ENCODE measurements around the gene AQP9.
A peak's percentile ranks its signal among the peaks of the same experiment; 100 is the strongest.
"Not testable (repeated sequence)": the region's sequence is repeated elsewhere in the genome, so short reads cannot be mapped to it uniquely, and the experiment has no call there.

AQP9 gene

GRCh38 chr15:58182460-58183163 is 44.4 kb downstream of the AQP9 start:
- DNase-seq = peak; percentile 30

GRCh38 chr15:58185439-58185838 is 47.3 kb downstream of the AQP9 start:
- DNase-seq = no peak

GRCh38 chr15:58189148-58189811 is 51.1 kb downstream of the AQP9 start:
- DNase-seq = no peak

GRCh38 chr15:58190419-58190818 is 52.2 kb downstream of the AQP9 start:
- no peak for DNase-seq

- DNase-seq = not testable (repeated sequence)
Measured at GRCh38 chr15:58193636-58194035, 55.5 kb downstream of the AQP9 start.

- DNase-seq = no peak
Measured at GRCh38 chr15:58200739-58201138, 62.6 kb downstream of the AQP9 start.

DNA sequence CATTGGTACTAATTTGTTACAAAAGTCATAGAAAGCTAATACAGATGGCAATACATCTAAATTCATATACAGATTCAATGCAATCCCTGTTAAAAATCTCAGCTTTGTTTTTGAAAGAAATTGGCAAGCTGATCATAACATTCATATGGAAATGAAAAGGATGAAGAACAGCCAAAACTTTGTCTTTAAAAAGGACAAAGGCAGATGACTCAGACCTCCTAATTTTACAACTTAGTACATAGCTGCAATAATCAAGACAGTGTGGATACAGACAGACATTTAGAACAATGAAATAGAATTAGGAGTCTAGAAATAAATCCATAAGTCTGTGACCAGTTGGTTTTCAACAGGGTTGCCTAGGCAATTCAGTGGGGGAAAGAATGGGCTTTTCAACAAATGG is 63.3 kb downstream of the AQP9 start:
- no peak for DNase-seq

DNA sequence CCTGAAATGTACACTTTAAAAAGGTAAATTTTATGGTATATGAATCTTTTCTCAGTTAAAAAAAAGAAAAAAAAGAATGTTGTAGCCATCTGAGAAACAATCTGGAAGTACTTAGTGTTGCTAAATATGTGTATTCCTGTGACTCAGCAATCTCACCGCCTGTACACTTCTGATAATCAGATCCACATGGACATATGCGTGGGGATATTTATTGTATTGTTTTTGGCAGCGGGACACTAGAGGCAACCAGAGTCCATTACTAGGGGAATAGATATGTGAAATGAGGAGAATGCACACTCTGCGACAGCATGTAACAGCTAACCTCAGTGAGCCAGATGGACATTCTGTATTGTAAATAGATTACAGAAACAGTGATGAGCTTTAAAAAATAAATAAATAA is 65.4 kb downstream of the AQP9 start:
- DNase-seq = no peak

- DNase-seq = no peak
Measured at GRCh38 chr15:58206151-58206550, 68.0 kb downstream of the AQP9 start.

GRCh38 chr15:58208217-58208616 is 70.0 kb downstream of the AQP9 start:
- DNase-seq = not testable (repeated sequence)

GRCh38 chr15:58209007-58209481 is 70.9 kb downstream of the AQP9 start:
- peak; percentile 5 for DNase-seq

DNA sequence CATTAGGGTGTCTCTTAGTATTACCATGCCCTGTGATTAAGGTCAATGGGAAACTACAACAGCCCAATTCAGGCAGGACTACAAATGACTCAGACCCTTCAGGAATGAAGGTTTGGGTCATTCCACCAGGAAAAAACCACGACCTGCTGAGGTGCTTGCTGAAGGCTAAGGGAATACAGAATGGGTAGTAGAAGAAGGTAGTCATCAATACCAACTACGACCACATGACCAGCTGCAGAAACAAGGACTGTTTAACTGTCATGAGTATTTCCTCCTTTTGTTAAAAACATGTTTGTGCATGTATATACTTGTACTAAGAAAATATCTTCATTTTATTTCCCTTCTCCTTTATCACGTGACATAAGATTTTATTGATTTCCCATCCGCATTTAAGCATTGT is 71.8 kb downstream of the AQP9 start:
- DNase-seq = not testable (repeated sequence)

DNA sequence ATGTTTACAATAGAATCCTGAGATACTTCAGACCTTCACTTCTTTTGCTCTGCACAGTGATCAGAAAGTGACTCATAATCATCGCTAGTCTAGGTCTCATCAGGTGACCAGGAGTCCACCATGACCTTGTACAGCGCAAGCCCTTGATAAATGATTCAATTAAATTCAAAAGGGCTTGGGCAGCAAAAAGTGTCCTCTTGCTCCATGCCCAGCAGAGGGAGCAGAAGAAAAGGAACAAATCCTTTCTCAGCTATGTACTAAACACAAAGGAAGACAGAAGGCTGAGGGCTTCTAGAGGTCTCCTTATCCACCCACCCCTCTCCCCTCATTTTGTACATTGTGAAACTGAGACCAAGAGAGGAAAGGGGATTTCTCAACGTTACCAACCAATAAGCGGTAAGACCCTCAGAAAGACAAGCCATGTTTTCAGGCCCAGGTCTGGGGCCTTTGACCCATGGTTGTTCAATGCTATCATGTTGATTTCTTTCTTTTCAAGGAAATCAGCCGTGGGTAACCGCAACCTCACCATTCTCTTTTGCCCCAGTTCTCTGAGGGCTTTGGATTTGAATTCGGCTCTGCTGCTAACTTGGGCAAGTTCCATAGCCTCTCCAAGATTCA is 74.8 kb downstream of the AQP9 start:
- DNase-seq = peak; percentile 7

- no peak for DNase-seq
Measured at GRCh38 chr15:58213587-58214338, 75.6 kb downstream of the AQP9 start.

DNA sequence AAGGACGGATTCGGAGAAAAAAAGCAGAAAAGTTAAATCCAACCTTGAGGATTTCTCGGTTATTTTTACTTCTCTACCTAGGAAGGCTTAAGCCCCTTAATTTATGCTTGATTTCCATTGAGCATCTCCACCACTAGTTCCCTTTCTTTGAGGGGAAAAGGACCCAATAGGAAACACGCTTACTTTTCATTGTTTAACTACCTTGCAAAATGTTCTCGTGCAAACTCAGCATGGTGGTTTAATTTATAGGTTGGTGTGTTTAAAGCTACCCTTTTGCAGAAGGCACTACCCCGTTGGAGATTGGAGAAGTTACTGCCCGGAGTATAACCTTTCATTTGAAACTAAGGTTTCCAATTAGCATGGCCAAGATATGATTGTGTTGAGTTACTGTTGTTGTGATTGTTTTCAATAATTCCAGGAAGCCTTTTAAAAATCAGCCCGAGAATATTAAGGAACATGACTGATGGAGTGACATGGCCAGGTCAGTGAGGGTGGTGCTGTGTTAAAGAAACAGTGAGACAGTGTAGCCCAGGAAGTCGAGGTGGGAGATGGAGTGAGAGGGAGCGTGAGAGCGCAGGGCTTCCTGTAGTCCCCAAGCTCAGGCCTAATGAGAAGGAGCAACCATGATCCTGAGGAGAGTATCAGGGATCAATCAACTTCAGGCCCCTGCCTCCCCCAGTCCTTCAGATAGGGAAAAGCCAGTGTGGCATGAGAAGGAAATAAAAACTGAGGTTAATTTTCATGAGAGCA is 76.6 kb downstream of the AQP9 start:
- DNase-seq = no peak

GRCh38 chr15:58217460-58217859 is 79.3 kb downstream of the AQP9 start:
- DNase-seq = no peak

GRCh38 chr15:58221591-58222241 is 83.5 kb downstream of the AQP9 start:
- DNase-seq = peak; percentile 8

- DNase-seq = no peak
Measured at GRCh38 chr15:58222679-58223078, 84.5 kb downstream of the AQP9 start.

DNA sequence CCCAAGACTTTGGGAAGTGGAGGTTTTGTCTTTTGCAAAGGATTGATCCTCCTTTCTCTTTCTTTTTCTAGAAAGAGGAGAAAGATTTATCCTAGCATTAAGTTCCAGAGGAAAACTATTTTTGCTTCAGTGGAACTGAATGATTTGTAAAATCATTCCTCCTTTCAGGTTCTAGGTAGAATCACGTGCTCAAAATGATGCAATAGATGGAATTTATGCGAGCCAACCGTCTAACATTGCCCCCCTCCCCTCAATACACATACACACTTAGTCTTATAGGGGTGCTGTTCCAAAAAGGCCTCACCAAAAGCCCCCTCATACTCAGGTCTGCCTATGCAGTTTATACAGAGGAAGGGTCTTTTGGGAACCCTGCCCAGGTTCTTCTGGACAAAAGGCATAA is 85.3 kb downstream of the AQP9 start:
- no peak for DNase-seq

DNA sequence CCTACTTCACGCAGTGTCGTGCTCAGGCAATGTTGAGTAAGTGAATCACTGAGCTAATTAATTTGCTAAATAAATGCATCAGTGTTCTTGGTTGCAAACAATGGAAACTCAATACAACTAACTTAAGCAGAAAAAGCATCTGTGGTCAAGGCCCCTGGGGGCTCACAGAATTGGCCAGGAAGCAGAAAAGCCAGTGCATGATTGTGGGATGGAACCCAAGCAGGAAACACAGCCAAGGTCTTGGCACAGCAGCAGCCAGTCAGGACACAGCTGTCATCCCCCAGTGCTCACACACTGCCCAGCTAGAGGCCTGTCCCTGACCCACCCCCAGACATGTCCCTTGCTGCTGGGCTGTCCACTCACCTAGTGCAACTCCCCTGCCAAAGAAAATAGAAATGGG is 85.9 kb downstream of the AQP9 start:
- no peak for DNase-seq

- DNase-seq = peak; percentile 69
Measured at GRCh38 chr15:58227706-58228543, 89.7 kb downstream of the AQP9 start.
